HepG2 (cell line): ENCODE measurements around the gene EIF3L. TPM values are rescaled to one million over a fixed set of nuclear protein-coding genes. Genes with fewer than 3 reads are reported as not detected.

Experiments
- ADNP ChIP-seq: sonication (generic); formaldehyde crosslinking; IDR thresholded peaks from 2 replicates; pipeline ENCODE4 v1.4.0; 2020; ENCODE audit warnings: missing genetic modification reagents
- AGO1 ChIP-seq: fragments of 200-400 bp; formaldehyde crosslinking; IDR thresholded peaks from 2 replicates; pipeline ENCODE4 v1.6.1; 2017; ENCODE audit warnings: mild to moderate bottlenecking, low read depth, low read length, moderate library complexity; ENCODE audit not compliant: poor library complexity, severe bottlenecking
- ATAD3A ChIP-seq: sonication (generic); formaldehyde crosslinking; IDR thresholded peaks from 2 replicates; pipeline ENCODE4 v1.4.0; 2020; ENCODE audit warnings: missing genetic modification reagents
- ATF1 ChIP-seq: IDR thresholded peaks from 2 replicates; pipeline ENCODE4 v1.6.1; 2016; ENCODE audit warnings: mild to moderate bottlenecking, control low read depth
- CHD4 ChIP-seq: fragments of 200-600 bp; sonication (generic); IDR thresholded peaks from 2 replicates; pipeline ENCODE4 v1.7.0; 2017; ENCODE audit warnings: mild to moderate bottlenecking, low read length, borderline replicate concordance
- FOXA1 ChIP-seq, 2 experiments: fragments of 450-650 bp in 1 of 2; sonication (generic) in 1 of 2; formaldehyde crosslinking in 1 of 2; IDR thresholded peaks; 2 replicates each; pipeline versions ENCODE4 v1.4.0 to v1.6.1; 2016 to 2020; ENCODE audit warnings: missing genetic modification reagents in 1 of 2
- FOXK1 ChIP-seq: sonication (generic); formaldehyde crosslinking; IDR thresholded peaks from 2 replicates; pipeline ENCODE4 v1.4.0; 2020; ENCODE audit warnings: low read depth, missing genetic modification reagents, borderline replicate concordance
- GPN1 ChIP-seq: sonication (generic); formaldehyde crosslinking; IDR thresholded peaks from 2 replicates; pipeline ENCODE4 v1.5.1; 2020; ENCODE audit warnings: missing genetic modification reagents, borderline replicate concordance
- GRHL1 ChIP-seq: sonication (generic); formaldehyde crosslinking; conservative IDR thresholded peaks from 2 replicates; pipeline ENCODE4 v1.8.0; 2022; ENCODE audit warnings: missing genetic modification reagents
- GZF1 ChIP-seq: sonication (generic); formaldehyde crosslinking; IDR thresholded peaks from 2 replicates; pipeline ENCODE4 v1.5.1; 2020; ENCODE audit warnings: mild to moderate bottlenecking, missing genetic modification reagents
- IRF9 ChIP-seq: sonication (generic); formaldehyde crosslinking; IDR thresholded peaks from 2 replicates; pipeline ENCODE4 v1.8.0; 2022; ENCODE audit warnings: missing genetic modification reagents, mild to moderate bottlenecking, borderline replicate concordance
- MED1 ChIP-seq: sonication (generic); formaldehyde crosslinking; IDR thresholded peaks from 2 replicates; pipeline ENCODE4 v1.4.0; 2020; ENCODE audit warnings: missing genetic modification reagents
- MLLT10 ChIP-seq: sonication (generic); formaldehyde crosslinking; IDR thresholded peaks from 2 replicates; pipeline ENCODE4 v1.4.0; 2020; ENCODE audit warnings: missing genetic modification reagents
- NFRKB ChIP-seq: fragments of 450-650 bp; IDR thresholded peaks from 2 replicates; pipeline ENCODE4 v1.6.1; 2017
- PCBP2 ChIP-seq: fragments of 200-400 bp; formaldehyde crosslinking; optimal IDR thresholded peaks from 2 replicates; pipeline ENCODE3; 2018; ENCODE audit warnings: low read length, low read depth; ENCODE audit not compliant: poor library complexity, severe bottlenecking
- PHF21A ChIP-seq: sonication (generic); formaldehyde crosslinking; IDR thresholded peaks from 2 replicates; pipeline ENCODE4 v1.5.0; 2020; ENCODE audit warnings: mild to moderate bottlenecking, missing genetic modification reagents
- POLR2G ChIP-seq: fragments of 200-400 bp; formaldehyde crosslinking; IDR thresholded peaks from 2 replicates; pipeline ENCODE4 v1.6.1; 2018; ENCODE audit warnings: mild to moderate bottlenecking, low read depth, low read length, moderate library complexity
- RCOR2 ChIP-seq: IDR thresholded peaks from 2 replicates; pipeline ENCODE4 v1.6.1; 2016; ENCODE audit warnings: missing biosample characterization, missing genetic modification reagents
- RFX1 ChIP-seq: fragments of 450-650 bp; IDR thresholded peaks from 2 replicates; pipeline ENCODE4 v1.6.1; 2017
- RFX3 ChIP-seq: IDR thresholded peaks from 2 replicates; pipeline ENCODE4 v1.6.1; 2016; ENCODE audit warnings: missing biosample characterization, missing genetic modification reagents
- SALL1 ChIP-seq: sonication (generic); formaldehyde crosslinking; IDR thresholded peaks from 2 replicates; pipeline ENCODE4 v1.8.0; 2022; ENCODE audit warnings: mild to moderate bottlenecking, missing genetic modification reagents
- SNAI1 ChIP-seq: sonication (generic); formaldehyde crosslinking; IDR thresholded peaks from 2 replicates; pipeline ENCODE4 v1.5.0; 2020; ENCODE audit warnings: mild to moderate bottlenecking, missing genetic modification reagents, borderline replicate concordance
- SUZ12 ChIP-seq: fragments of 150-350 bp; IDR thresholded peaks from 2 replicates; pipeline ENCODE4 v1.6.1; 2014; ENCODE audit warnings: low read depth, low read length
- TAF1 ChIP-seq: sonication (generic); formaldehyde crosslinking; IDR thresholded peaks from 2 replicates; pipeline ENCODE4 v1.4.0; 2020; ENCODE audit warnings: missing genetic modification reagents
- TEAD2 ChIP-seq: sonication (generic); formaldehyde crosslinking; IDR thresholded peaks from 2 replicates; pipeline ENCODE4 v1.9.0; 2021; ENCODE audit warnings: missing genetic modification reagents
- ZNF282 ChIP-seq: fragments of 450-650 bp; IDR thresholded peaks from 2 replicates; pipeline ENCODE4 v1.6.1; 2018; ENCODE audit not compliant: partially characterized antibody
- ZNF432 ChIP-seq: sonication (generic); formaldehyde crosslinking; IDR thresholded peaks from 2 replicates; pipeline ENCODE4 v1.5.0; 2020; ENCODE audit warnings: missing genetic modification reagents, mild to moderate bottlenecking, borderline replicate concordance
- ZNF484 ChIP-seq: sonication (generic); formaldehyde crosslinking; IDR thresholded peaks from 2 replicates; pipeline ENCODE4 v1.5.1; 2020; ENCODE audit warnings: mild to moderate bottlenecking, low read depth, missing genetic modification reagents, borderline replicate concordance
- ZNF878 ChIP-seq: sonication (generic); formaldehyde crosslinking; IDR thresholded peaks from 2 replicates; pipeline ENCODE4 v1.8.1; 2023; ENCODE audit warnings: mild to moderate bottlenecking, missing genetic modification reagents, moderate library complexity
- ZZZ3 ChIP-seq: sonication (generic); formaldehyde crosslinking; IDR thresholded peaks from 2 replicates; pipeline ENCODE4 v1.4.0; 2020; ENCODE audit warnings: missing genetic modification reagents, mild to moderate bottlenecking, borderline replicate concordance
- polyA plus RNA-seq, 8 experiments: library from polyadenylated mRNA; depleted of rRNA in 3 of 8; stranded (reverse) in 7 of 8; unstranded in 1 of 8; fragments of >200 nt; fragmentation: Illumina TruSeq in 4 of 8; extraction: Trizol in 4 of 8; gene quantifications; 2 replicates each; pipeline versions ENCODE4 v1.2.1 to v1.2.3, GENCODE V29; 2011 to 2016; ENCODE audit warnings: low read depth in 4 of 8, missing spikeins in 1 of 8, mixed read lengths in 1 of 8; ENCODE audit not compliant: insufficient read depth in 1 of 8
- total RNA-seq, 5 experiments: library from RNA; depleted of rRNA; stranded (reverse); fragments of >200 nt; fragmentation: Illumina TruSeq; extraction: Trizol; gene quantifications; 2 replicates each; pipeline ENCODE4 v1.2.3, GENCODE V29; 2016; ENCODE audit warnings: low read depth in 1 of 5

EIF3L gene
- total and polyA plus RNA-seq, 2 of the 13 experiments (the other 11 are each of a cell fraction or from before 2014, with no cell fraction given), result 514 to 793 TPM

GRCh38 chr22:37806409-37807333, 42.5 kb upstream of the EIF3L start (continued):
- TF ChIP-seq RCOR2 (CRISPR knock-in tag) (no peak), ZNF484 (CRISPR knock-in tag) (no peak), CHD4 (no peak), IRF9 (no peak), FOXA1 (IDR thresholded peaks at IDR 0.05) (no peak), FOXA1 (CRISPR knock-in tag; IDR thresholded peaks at IDR 0.05) (no peak), MLLT10 (CRISPR knock-in tag) (0 out of 2 replicates have a peak, but pooled peaks have one; percentile 36), SNAI1 (CRISPR knock-in tag) (no peak), RFX3 (CRISPR knock-in tag) (no peak), AGO1 (no peak), RFX1 (no peak), TEAD2 (CRISPR knock-in tag) (no peak), ZNF282 (no peak), SUZ12 (no peak), GRHL1 (no peak), MED1 (CRISPR knock-in tag) (0 out of 2 replicates have a peak, but pooled peaks have one; percentile 17), ZNF878 (CRISPR knock-in tag) (0 out of 2 replicates have a peak, but pooled peaks have one; percentile 27), GPN1 (CRISPR knock-in tag) (no peak), SALL1 (CRISPR knock-in tag) (no peak), TAF1 (CRISPR knock-in tag) (no peak), NFRKB (no peak), PHF21A (CRISPR knock-in tag) (no peak), PCBP2 (no peak), GZF1 (CRISPR knock-in tag) (no peak), ATAD3A (no peak), ZZZ3 (CRISPR knock-in tag) (no peak), ADNP (no peak), POLR2G (0 out of 2 replicates have a peak, but pooled peaks have one; percentile 19), FOXK1 (CRISPR knock-in tag) (no peak), ZNF432 (CRISPR knock-in tag) (no peak), ATF1 (CRISPR knock-in tag) (0 out of 2 replicates have a peak, but pooled peaks have one; percentile 17)
